ENCODE measurements around the gene MAP3K12. TPM values are rescaled to one million over a fixed set of nuclear protein-coding genes. Genes with fewer than 3 reads are reported as not detected.

MAP3K12 gene
- total and polyA plus RNA-seq, 2 of the 13 experiments (the other 11 are each of a cell fraction or from before 2014, with no cell fraction given): 0.20 to 1.1 TPM

- TF ChIP-seq MLLT10 (CRISPR knock-in tag; IDR thresholded peaks at IDR 0.05): no peak
- TF ChIP-seq RBAK (CRISPR knock-in tag; IDR thresholded peaks at IDR 0.05): no peak
- no peak; the same call in 1 of the 2 replicates for TF ChIP-seq AFF4 (CRISPR knock-in tag; IDR thresholded peaks at IDR 0.05)
- no peak for TF ChIP-seq MAF1 (CRISPR knock-in tag; IDR thresholded peaks at IDR 0.05; ENCODE audit: borderline replicate concordance)
- peak; percentile 88 for TF ChIP-seq KLF6 (CRISPR knock-in tag; IDR thresholded peaks at IDR 0.05)
- peak; percentile 71; the same call in 1 of the 2 replicates for TF ChIP-seq ZNF691 (CRISPR knock-in tag; IDR thresholded peaks at IDR 0.05; ENCODE audit: borderline replicate concordance, low read depth)
- peak; percentile 70; the same call in 1 of the 2 replicates for TF ChIP-seq TMF1 (CRISPR knock-in tag; IDR thresholded peaks at IDR 0.05; ENCODE audit: low read depth)
- TF ChIP-seq ZFAT (CRISPR knock-in tag; conservative IDR thresholded peaks at IDR 0.05): 0 out of 2 replicates have a peak, but pooled peaks have one; percentile 29
- TF ChIP-seq GTF3A (CRISPR knock-in tag; conservative IDR thresholded peaks at IDR 0.05): no peak
- TF ChIP-seq ZNF572 (CRISPR knock-in tag; IDR thresholded peaks at IDR 0.05): peak; percentile 88
- 0 out of 2 replicates have a peak, but pooled peaks have one; percentile 33 for TF ChIP-seq CAMTA2 (CRISPR knock-in tag; IDR thresholded peaks at IDR 0.05; ENCODE audit: borderline replicate concordance)
- no peak; the same call in none of the 2 replicates for TF ChIP-seq IKZF5 (CRISPR knock-in tag; IDR thresholded peaks at IDR 0.05)
- peak; percentile 45; the same call in 1 of the 2 replicates for TF ChIP-seq FOXK1 (CRISPR knock-in tag; IDR thresholded peaks at IDR 0.05; ENCODE audit: borderline replicate concordance, low read depth)
- peak; percentile 64; the same call in 1 of the 2 replicates for TF ChIP-seq ZNF639 (CRISPR knock-in tag; conservative IDR thresholded peaks at IDR 0.05)
- no peak for TF ChIP-seq ZNF841 (CRISPR knock-in tag; IDR thresholded peaks at IDR 0.05; ENCODE audit: borderline replicate concordance)
- TF ChIP-seq NCOA2 (CRISPR knock-in tag; IDR thresholded peaks at IDR 0.05): 0 out of 2 replicates have a peak, but pooled peaks have one; percentile 11
- no peak; the same call in 1 of the 2 replicates for TF ChIP-seq E2F5 (CRISPR knock-in tag; conservative IDR thresholded peaks at IDR 0.05)
- no peak for TF ChIP-seq NR1H2 (CRISPR knock-in tag; IDR thresholded peaks at IDR 0.05; ENCODE audit: borderline replicate concordance, low read depth)
- no peak; the same call in 1 of the 2 replicates for TF ChIP-seq SOX5 (CRISPR knock-in tag; IDR thresholded peaks at IDR 0.05; ENCODE audit: borderline replicate concordance)
- TF ChIP-seq HDAC1 (CRISPR knock-in tag; IDR thresholded peaks at IDR 0.05): peak; percentile 88
- no peak; the same call in 1 of the 2 replicates for TF ChIP-seq ZNF160 (CRISPR knock-in tag; IDR thresholded peaks at IDR 0.05)
Observed at GRCh38 chr12:53500776-53501614, 1.7 kb upstream of the MAP3K12 start, which contains the start of gene TARBP2 (continued).

Measured in HepG2 (cell line).